Activated CD8-positive, alpha-beta T cell treated with anti-CD3 and anti-CD28 coated beads, Interleukin-2, amount 10 ng/mL, durations not matched to agents 7 days and 5 days (primary cell): ENCODE measurements around the gene DGKI. TPM values are rescaled to one million over a fixed set of nuclear protein-coding genes. Genes with fewer than 3 reads are reported as not detected.

Source experiments
- ATAC-seq: fragments of 150-1000 bp; cut with Tn5 transposase; one replicate; pipeline ENCODE4 v1.10.0; 2021; ENCODE audit warnings: moderate library complexity
- CTCF ChIA-PET: fragments of 350-600 bp; sonication (Branson Sonifier 250); formaldehyde crosslinking; loops from one replicate; lab custom pipeline; 2021; ENCODE audit warnings: antibody characterized with exemption; lab: Charles Lee
- POLR2A ChIA-PET: fragments of 350-600 bp; sonication (Branson Sonifier 250); formaldehyde crosslinking; loops from one replicate; lab custom pipeline; 2021; ENCODE audit warnings: antibody characterized with exemption; lab: Charles Lee
- DNase-seq: peaks from one replicate; pipeline ENCODE4 v3.0.0-alpha.2; 2020
- H3K27ac Mint-ChIP-seq: one replicate; pipeline ENCODE4 v1.8.0; 2021; ENCODE audit warnings: mild to moderate bottlenecking, mixed read lengths
- H3K27me3 Mint-ChIP-seq: one replicate; pipeline ENCODE4 v1.8.0; 2021; ENCODE audit warnings: low read depth, mixed read lengths
- H3K36me3 Mint-ChIP-seq: one replicate; pipeline ENCODE4 v1.8.0; 2021; ENCODE audit warnings: low read depth, mixed read lengths
- H3K4me1 Mint-ChIP-seq: one replicate; pipeline ENCODE4 v1.8.0; 2021; ENCODE audit warnings: low read depth, mixed read lengths
- H3K4me3 Mint-ChIP-seq: one replicate; pipeline ENCODE4 v1.8.0; 2021; ENCODE audit warnings: mild to moderate bottlenecking, mixed read lengths
- H3K9me3 Mint-ChIP-seq: one replicate; pipeline ENCODE4 v1.8.0; 2022; ENCODE audit warnings: mixed read lengths; ENCODE audit not compliant: insufficient read depth
- total RNA-seq, 2 experiments: library from RNA; stranded (reverse); gene quantifications; one replicate each; pipeline ENCODE4 v1.2.3, GENCODE V29; 2021

The DGKI gene
- total RNA-seq, 2 experiments from 2014 or later, result not detected

DNA sequence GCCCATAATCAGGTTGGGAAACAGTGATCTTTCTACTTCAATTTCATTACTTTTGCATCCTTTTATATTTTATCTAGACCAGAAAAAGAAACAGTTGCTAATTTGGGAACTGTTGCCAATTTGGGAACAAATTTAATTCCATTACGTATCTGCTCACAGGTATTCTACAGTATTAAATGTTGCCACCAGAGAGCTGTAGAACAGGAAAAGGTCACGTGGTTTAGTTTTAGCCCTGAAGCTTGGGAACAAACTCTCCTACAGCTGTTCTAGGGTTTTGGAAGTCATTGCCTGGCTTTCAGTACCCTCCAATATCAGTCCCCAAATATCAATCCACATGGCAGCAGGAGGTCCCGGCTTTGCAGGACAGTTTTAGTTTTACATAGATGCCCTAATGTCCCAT lies 172.7 kb downstream of the DGKI start:
- Mint-ChIP-seq H3K36me3 (no peaks in the 10 kb centered on the region), H3K27me3 (no peaks in the 10 kb centered on the region), H3K9me3 (no peaks in the 10 kb centered on the region), H3K4me1 (no peaks in the 10 kb centered on the region), H3K27ac (no peak overlapping the region), H3K4me3 (no peak overlapping the region)
- ATAC-seq (no peak), DNase-seq (no peak)
- ChIA-PET CTCF (no interaction called here), POLR2A (no interaction called here)

DNA sequence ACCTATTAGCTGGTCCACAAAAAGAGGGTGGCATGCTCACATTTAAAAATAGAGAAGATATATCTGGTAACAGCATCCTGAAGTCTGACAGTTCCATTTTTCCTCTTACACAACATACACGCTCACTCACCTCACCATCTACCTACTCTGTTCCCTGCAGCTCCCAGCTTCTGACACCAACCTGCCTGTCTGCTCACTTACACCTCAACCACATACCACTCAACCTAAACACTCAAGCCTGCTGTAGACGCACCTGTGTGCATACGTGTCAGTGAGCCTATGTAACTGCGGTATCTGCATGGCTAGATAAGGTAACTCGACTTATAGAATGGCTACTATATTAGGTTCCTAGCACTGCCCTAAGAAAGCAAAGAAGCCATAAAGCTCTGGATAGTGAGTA lies 174.9 kb downstream of the DGKI start:
- Mint-ChIP-seq H3K27ac (no peak overlapping the region), H3K27me3 (no peaks in the 10 kb centered on the region), H3K4me1 (no peaks in the 10 kb centered on the region), H3K9me3 (no peaks in the 10 kb centered on the region), H3K4me3 (no peak overlapping the region), H3K36me3 (no peaks in the 10 kb centered on the region)
- DNase-seq (no peak), ATAC-seq (no peak)
- ChIA-PET POLR2A (no interaction called here), CTCF (interaction anchor here (2.1 kb wide), 1 partner anchor 15 kb away, joined by 6 read pairs; no protein-coding TSS in a partner anchor)

DNA sequence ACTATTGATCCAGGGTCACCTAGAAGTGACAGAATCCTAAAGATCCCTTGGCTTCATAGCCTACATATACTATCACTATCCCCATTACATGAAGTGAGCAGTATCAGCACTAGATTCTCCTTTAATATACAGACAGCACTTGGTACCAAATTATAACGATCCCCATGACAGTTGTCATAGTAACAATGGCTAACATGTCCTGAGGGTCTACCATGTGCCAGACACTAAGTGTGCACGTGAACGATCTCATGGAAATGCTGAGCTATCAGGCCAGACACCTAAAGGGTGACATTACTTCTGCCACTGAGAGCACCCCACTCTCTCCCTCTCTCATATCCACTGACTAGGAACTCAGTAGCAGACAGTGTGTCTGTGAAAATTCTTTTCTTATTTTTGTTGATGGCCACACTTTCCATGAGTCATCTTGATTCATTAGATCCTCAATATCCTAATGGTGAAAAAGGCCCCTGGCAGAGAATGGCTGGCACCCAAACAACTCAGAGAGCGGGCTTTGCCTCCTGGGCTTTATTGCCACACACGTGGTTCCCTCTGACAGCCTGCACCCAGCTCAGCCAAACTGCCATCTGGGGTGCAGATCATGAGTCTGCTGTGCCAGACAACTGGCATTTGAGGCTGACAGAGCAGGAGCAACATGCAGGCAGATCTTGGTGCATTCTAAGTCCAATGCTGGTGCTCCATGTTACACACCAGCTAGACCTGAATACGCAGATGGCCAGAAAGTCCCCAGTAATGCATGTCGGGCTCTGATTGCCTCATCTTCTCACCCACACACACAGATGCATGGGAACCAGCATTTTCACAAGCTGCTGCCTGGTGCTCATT lies 176.3 kb downstream of the DGKI start:
- ChIA-PET CTCF (interaction anchor here (2.1 to 4.1 kb wide), 2 partner anchors 14 to 15 kb away, joined by 6 to 17 read pairs; no protein-coding TSS in a partner anchor), POLR2A (no interaction called here)
- Mint-ChIP-seq H3K27me3 (no peaks in the 10 kb centered on the region), H3K36me3 (no peaks in the 10 kb centered on the region), H3K9me3 (no peaks in the 10 kb centered on the region), H3K27ac (no peak overlapping the region), H3K4me3 (no peak overlapping the region), H3K4me1 (no peaks in the 10 kb centered on the region)
- DNase-seq (no peak), ATAC-seq (no peak)

DNA sequence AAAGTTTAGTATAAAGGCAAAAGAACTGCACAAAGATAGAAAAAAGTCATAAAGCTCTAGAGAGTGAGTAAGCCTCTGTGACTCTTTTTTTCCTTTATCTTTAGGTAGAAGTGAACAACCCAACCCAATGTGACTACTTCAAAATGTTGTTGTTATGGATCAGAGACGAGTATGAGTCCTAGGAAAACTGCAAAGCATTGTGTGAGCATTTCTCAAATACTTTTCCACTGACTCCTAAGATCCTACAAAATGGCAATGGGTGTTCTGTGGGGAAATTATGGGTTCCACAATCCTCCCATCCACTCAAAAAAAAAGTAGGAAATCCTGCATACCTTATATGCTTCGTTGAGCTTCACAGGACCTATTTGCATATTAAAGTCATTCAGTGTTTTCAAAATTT lies 177.1 kb downstream of the DGKI start:
- no peak for DNase-seq
- no peak for ATAC-seq
- ChIA-PET POLR2A (no interaction called here), CTCF (interaction anchor here (4.1 kb wide), 1 partner anchor 14 kb away, joined by 17 read pairs; no protein-coding TSS in a partner anchor)
- no peaks in the 10 kb centered on the region for H3K27me3 Mint-ChIP-seq
- no peak overlapping the region for H3K4me3 Mint-ChIP-seq
- H3K27ac Mint-ChIP-seq, result no peak overlapping the region
- H3K4me1 Mint-ChIP-seq, result no peaks in the 10 kb centered on the region
- H3K9me3 Mint-ChIP-seq, result no peaks in the 10 kb centered on the region
- H3K36me3 Mint-ChIP-seq, result no peaks in the 10 kb centered on the region

DNA sequence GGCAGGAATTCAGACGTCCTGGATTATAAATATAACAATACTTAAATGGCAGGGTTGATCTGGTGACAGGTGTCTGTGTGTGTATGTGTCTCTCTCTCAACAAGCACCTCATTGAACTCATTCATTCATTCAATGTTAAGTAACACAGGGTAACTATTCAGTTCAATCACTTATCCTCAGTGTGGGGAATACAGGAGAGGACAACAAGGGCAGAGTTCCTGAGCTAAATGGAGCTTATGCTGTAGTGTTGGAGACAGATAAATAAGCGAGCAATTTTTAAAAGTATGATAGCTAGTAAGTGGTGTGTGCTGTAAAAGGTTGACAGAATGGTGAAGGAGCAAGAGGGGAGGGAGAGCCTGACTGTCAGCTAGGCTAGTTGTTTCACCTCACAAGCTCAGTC lies 178.4 kb downstream of the DGKI start:
- ATAC-seq (no peak), DNase-seq (no peak)
- H3K36me3 Mint-ChIP-seq, result no peaks in the 10 kb centered on the region
- CTCF ChIA-PET, result interaction anchor here (4.1 kb wide), 1 partner anchor 13 kb away, joined by 17 read pairs; no protein-coding TSS in a partner anchor
- POLR2A ChIA-PET, result no interaction called here
- H3K4me3 Mint-ChIP-seq, result no peak overlapping the region
- no peaks in the 10 kb centered on the region for H3K4me1 Mint-ChIP-seq
- no peak overlapping the region for H3K27ac Mint-ChIP-seq
- no peaks in the 10 kb centered on the region for H3K9me3 Mint-ChIP-seq
- H3K27me3 Mint-ChIP-seq, result peaks cover 2% of the 10 kb centered on the region

DNA sequence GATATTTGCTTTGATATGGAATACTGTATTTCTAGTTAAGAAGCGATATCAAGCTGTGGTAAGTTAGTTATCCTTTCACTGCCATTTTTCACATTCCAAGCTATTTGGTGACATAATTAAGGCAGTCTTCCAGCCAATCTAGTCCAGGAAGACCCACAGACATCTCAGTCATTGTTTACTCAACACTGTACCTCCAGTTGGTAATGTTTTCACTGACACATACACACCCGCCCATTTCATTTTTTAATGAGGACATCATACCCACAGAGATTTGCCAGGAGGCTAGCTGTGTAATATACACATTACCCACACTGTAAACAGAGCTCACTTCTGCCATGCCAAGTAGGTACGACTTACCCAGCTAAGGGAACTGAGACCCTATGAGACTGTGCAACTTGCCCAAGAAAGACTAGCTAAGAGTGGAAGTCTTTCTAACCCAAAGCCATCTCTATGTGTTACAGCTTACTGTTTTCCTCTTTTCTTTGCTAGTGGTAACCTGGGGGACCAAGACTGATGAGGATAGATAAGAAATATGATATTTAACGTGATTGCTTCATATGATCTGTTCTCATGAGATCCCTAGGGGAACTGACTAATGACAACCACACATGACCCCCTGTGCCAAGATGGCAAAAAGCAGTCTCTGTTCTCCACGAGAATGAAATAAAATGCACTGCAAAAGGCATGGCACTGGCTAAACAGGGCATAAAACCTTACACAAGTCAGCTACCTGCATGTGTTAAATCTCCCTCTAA lies 179.0 kb downstream of the DGKI start:
- DNase-seq (no peak), ATAC-seq (no peak)
- peaks cover 2% of the 10 kb centered on the region for H3K27me3 Mint-ChIP-seq
- H3K4me3 Mint-ChIP-seq, result no peak overlapping the region
- H3K9me3 Mint-ChIP-seq, result no peaks in the 10 kb centered on the region
- no peaks in the 10 kb centered on the region for H3K4me1 Mint-ChIP-seq
- POLR2A ChIA-PET, result no interaction called here
- CTCF ChIA-PET, result interaction anchor here (4.1 kb wide), 1 partner anchor 12 kb away, joined by 17 read pairs; no protein-coding TSS in a partner anchor
- no peaks in the 10 kb centered on the region for H3K36me3 Mint-ChIP-seq
- no peak overlapping the region for H3K27ac Mint-ChIP-seq

DNA sequence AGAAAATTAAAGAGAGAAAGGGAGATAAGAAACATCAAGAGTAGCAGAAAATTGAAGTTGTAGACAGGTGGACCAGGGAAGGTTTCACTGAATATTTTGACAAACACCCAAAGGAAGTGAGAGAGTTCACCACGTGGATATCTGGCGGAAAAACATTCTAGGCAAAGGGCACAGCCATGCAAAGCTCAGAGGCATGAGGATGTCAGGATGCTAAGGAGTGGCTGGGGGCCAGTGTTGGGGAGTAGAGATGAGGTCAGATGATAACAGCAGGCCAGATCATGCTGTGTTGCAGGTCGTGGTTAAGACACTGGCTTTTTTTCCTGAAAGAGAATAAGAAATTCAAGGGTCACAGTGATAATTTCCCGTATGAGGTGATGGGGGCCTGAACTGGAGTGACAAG lies 181.9 kb downstream of the DGKI start:
- no peak overlapping the region for H3K4me3 Mint-ChIP-seq
- CTCF ChIA-PET, result no interaction called here

DNA sequence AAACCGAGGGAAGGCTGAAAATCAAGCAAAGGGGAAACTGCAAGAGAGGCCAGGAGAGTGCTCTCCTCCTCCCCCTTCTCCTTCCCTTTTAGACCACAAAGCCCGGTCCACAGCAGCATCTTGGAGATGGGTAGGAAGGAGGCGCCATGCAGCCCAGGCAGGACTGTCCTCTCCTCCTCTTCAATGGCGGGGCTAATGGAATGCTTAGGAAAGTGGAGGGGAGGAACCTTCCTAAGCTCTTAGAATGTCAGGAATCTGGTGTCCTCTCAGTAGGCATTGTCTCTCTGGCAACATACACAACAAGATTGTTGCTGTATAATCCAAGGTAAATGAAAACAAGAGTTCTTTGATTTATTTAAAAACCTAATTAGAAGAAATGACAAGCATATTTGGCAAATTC lies 185.1 kb downstream of the DGKI start:
- Mint-ChIP-seq H3K36me3 (no peaks in the 10 kb centered on the region), H3K4me1 (no peaks in the 10 kb centered on the region), H3K27me3 (peaks cover 9% of the 10 kb centered on the region), H3K9me3 (no peaks in the 10 kb centered on the region), H3K4me3 (no peak overlapping the region), H3K27ac (no peak overlapping the region)
- DNase-seq, result no peak
- ATAC-seq, result no peak
- ChIA-PET CTCF (no interaction called here), POLR2A (no interaction called here)

More for the DNA sequence above, 181.9 kb downstream of the DGKI start:
- Mint-ChIP-seq H3K4me1 (no peaks in the 10 kb centered on the region), H3K27me3 (peaks cover 2% of the 10 kb centered on the region), H3K9me3 (no peaks in the 10 kb centered on the region), H3K36me3 (no peaks in the 10 kb centered on the region), H3K27ac (no peak overlapping the region)
- POLR2A ChIA-PET, result no interaction called here
- ATAC-seq (no peak), DNase-seq (no peak)

DNA sequence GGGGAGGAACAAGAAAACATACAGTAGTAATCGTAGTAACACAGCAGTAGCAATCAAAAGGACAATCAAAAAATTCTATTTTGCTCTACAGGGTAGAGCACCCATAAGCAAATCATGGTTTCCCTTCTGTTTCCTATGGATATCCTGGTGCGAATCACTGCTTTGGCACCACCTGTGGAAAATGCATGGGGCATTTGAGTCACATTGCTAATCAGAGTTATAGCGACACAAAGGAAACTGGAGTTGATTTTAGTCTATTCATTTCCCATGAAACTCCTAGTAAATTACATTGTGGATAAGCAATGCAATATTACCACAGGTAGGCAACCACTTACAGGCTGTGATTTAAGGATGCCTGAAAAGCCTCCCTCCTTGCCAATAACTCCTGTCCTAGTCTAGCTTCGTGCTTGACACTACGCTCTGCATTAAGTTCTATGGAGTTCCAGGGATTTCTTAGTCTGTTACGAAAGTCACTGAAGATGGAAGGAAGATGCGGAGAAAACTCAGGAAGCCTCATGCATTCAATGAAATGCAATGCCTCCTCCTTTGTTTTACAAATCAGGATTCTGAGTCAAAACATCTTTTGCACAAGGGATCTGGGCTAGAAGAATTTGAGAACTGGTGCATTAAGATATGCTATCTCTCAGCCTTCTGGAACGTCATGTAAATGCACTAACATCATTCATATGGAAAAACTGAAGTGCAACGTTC lies 188.4 kb downstream of the DGKI start:
- ATAC-seq (no peak), DNase-seq (no peak)
- POLR2A ChIA-PET, result no interaction called here
- Mint-ChIP-seq H3K4me1 (no peaks in the 10 kb centered on the region), H3K27me3 (peaks cover 7% of the 10 kb centered on the region), H3K36me3 (no peaks in the 10 kb centered on the region), H3K4me3 (no peak overlapping the region), H3K27ac (no peak overlapping the region), H3K9me3 (no peaks in the 10 kb centered on the region)
- CTCF ChIA-PET, result no interaction called here

DNA sequence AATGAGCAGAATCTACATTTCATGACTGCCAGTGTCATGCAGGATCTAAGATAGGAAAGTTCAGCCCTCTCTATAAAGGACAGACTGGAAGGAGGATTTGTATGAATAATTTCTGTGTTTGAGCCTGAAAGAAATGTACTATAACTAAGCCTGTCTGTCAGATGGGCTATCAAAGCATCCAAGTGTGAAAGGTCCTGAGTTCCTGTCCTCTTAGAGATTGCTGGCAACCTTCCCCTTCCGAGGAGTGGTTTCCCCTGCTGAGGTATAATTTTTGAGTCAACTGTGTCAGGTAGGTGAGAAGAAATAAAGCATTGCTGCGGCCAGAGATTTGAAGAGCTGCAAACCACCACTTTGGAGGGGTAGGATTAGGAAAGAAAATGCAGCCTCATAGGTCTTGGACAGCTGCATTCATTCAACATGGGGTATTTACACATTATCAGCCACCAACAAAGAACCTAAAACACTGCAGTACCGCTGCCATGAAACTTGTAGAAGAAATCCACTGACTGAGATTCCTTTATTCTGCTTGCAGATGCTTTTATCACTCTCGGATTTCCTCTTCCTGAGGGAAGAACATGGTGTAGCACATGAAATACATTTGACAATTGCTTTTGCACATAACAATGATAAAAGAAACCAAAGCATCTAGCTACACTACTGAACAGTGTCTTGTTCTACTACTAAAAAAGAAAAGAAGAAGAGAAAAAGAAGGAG lies 189.1 kb downstream of the DGKI start:
- no peaks in the 10 kb centered on the region for H3K36me3 Mint-ChIP-seq
- H3K4me3 Mint-ChIP-seq, result no peak overlapping the region
- H3K9me3 Mint-ChIP-seq, result no peaks in the 10 kb centered on the region
- DNase-seq, result no peak
- ChIA-PET POLR2A (no interaction called here), CTCF (interaction anchor here (1.0 to 3.6 kb wide), 8 partner anchors 11 to 351 kb away, joined by 3 to 28 read pairs (median 8); partner anchors contain the start of gene CREB3L2)
- no peak overlapping the region for H3K27ac Mint-ChIP-seq
- peaks cover 7% of the 10 kb centered on the region for H3K27me3 Mint-ChIP-seq
- H3K4me1 Mint-ChIP-seq, result no peaks in the 10 kb centered on the region
- ATAC-seq, result no peak

DNA sequence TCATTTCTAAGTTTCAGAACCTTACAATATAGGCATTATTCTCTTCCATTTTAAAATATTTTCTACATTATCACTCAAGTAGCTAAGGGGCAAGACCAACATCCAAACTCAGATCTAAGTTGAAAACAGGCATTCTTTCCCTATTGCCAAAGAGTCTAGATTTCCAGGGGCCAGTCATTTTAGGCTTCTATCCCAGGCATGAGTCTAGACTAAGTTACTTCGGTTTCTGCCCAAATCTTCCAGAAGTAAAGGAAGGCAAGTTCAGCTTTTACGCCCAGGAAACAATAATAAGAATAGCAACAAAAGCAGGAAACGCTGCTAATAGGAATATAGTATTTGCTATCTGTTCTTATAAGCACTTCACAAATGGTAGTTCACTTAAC lies 189.9 kb downstream of the DGKI start:
- ChIA-PET CTCF (interaction anchor here (0.7 to 3.6 kb wide), 30 partner anchors 9 to 1070 kb away, joined by 3 to 28 read pairs (median 5); partner anchors contain the start of gene CREB3L2), POLR2A (no interaction called here)
- H3K27me3 Mint-ChIP-seq, result peaks cover 7% of the 10 kb centered on the region
- H3K4me3 Mint-ChIP-seq, result no peak overlapping the region
- H3K36me3 Mint-ChIP-seq, result no peaks in the 10 kb centered on the region
- no peaks in the 10 kb centered on the region for H3K4me1 Mint-ChIP-seq
- no peak overlapping the region for H3K27ac Mint-ChIP-seq
- ATAC-seq (no peak), DNase-seq (no peak)
- no peaks in the 10 kb centered on the region for H3K9me3 Mint-ChIP-seq
